Stomach (tissue), 4 donors: ENCODE data around the gene DUSP6.

ENCODE experiments used
- POLR2A ChIP-seq, 4 donors: fragments of 450-650 bp; IDR thresholded peaks; one replicate each; pipeline ENCODE4 v1.6.1; 2016; ENCODE audit warnings: antibody characterized with exemption in 4 of 4, control low read depth in 2 of 4, mild to moderate bottlenecking in 1 of 4, moderate library complexity in 1 of 4
- POLR2AphosphoS5 ChIP-seq, 3 donors: sonication (generic); formaldehyde crosslinking; IDR thresholded peaks; one replicate each; pipeline ENCODE4 v1.6.1; 2016; ENCODE audit warnings: antibody characterized with exemption in 3 of 3
- TF ChIP-seq, protein P1 (sequence below), 7 experiments: fragments of 450-650 bp in 4 of 7; fragments of 200-600 bp in 3 of 7; sonication (generic) in 3 of 7; IDR thresholded peaks; one replicate each; pipeline ENCODE4 v1.5.1; 2016 to 2019; ENCODE audit warnings: antibody characterized with exemption in 7 of 7, control low read depth in 2 of 7, mild to moderate bottlenecking in 1 of 7

DNA sequence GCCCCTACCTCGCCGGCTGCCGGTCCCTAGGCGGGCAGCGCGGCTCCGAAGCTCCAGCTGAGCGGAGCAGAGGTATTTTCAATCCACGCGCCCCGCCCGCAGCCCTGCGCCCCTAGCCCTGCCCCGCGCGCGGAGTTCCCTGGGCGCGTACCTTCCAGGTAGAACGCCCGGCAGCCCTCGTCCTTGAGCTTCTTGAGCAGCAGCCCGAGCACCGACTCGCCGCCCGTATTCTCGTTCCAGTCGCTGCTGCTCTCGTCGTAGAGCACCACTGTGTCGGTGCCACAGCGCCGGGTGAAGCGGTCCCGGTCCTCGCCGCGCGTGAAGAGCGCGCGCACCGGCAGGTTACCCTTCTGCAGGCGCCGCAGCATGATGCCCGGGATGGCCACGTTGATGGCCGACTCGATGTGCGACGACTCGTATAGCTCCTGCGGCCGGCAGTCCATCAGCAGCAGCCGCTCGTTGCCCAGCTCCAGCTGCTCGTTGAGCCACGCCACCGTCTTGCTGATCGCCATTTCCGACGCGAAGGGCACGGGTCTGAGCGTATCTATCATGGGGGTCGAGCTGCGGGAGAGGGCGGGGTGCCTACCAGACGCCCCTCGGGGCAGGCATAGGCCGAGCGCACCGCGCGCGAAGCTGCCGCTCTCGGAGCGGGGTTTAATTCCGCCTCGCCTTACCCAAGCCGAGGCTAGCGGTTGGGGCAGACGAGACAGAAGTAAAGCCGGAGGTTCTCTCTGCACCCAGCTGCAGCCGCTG is 636 bp downstream of the DUSP6 start:
- TF ChIP-seq POLR2A (IDR thresholded peaks at IDR 0.05) (no peak), POLR2AphosphoS5 (IDR thresholded peaks at IDR 0.05) (no peak)
- TF ChIP-seq, protein P1, sequence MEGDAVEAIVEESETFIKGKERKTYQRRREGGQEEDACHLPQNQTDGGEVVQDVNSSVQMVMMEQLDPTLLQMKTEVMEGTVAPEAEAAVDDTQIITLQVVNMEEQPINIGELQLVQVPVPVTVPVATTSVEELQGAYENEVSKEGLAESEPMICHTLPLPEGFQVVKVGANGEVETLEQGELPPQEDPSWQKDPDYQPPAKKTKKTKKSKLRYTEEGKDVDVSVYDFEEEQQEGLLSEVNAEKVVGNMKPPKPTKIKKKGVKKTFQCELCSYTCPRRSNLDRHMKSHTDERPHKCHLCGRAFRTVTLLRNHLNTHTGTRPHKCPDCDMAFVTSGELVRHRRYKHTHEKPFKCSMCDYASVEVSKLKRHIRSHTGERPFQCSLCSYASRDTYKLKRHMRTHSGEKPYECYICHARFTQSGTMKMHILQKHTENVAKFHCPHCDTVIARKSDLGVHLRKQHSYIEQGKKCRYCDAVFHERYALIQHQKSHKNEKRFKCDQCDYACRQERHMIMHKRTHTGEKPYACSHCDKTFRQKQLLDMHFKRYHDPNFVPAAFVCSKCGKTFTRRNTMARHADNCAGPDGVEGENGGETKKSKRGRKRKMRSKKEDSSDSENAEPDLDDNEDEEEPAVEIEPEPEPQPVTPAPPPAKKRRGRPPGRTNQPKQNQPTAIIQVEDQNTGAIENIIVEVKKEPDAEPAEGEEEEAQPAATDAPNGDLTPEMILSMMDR (IDR thresholded peaks at IDR 0.05) = no peak
